GM12878 (cell line): ENCODE results near the gene HYDIN. TPM values are rescaled to one million over a fixed set of nuclear protein-coding genes. Genes with fewer than 3 reads are reported as not detected.

Experiments
- BCL11A ChIP-seq: IDR thresholded peaks from 2 replicates; pipeline ENCODE4 v1.6.1; 2011; ENCODE audit warnings: low read depth, low read length
- CBX3 ChIP-seq: fragments of 200-600 bp; sonication (generic); IDR thresholded peaks from 2 replicates; pipeline ENCODE4 v1.6.1; 2016; ENCODE audit warnings: low read depth, borderline replicate concordance
- CHD2 ChIP-seq: IDR thresholded peaks from 2 replicates; pipeline ENCODE4 v1.6.1; 2011; ENCODE audit warnings: low read depth, low read length, improper control_type of control experiment, borderline replicate concordance
- EGR1 ChIP-seq, 2 experiments: IDR thresholded peaks; 1 replicate in 1 of 2; 2 replicates in 1 of 2; pipeline ENCODE4 v1.6.1; 2011 to 2012; ENCODE audit warnings: low read depth in 2 of 2, low read length in 2 of 2, borderline replicate concordance in 1 of 2, mild to moderate bottlenecking in 1 of 2, moderate library complexity in 1 of 2
- EP300 ChIP-seq, 2 experiments: fragments of 150-350 bp in 1 of 2; IDR thresholded peaks; 2 replicates each; pipeline ENCODE4 v1.6.1; 2011 to 2012; ENCODE audit warnings: low read depth in 2 of 2, low read length in 2 of 2, borderline replicate concordance in 1 of 2, improper control_type of control experiment in 1 of 2, inconsistent platforms in 1 of 2; ENCODE audit not compliant: control insufficient read depth in 1 of 2
- FOS ChIP-seq: IDR thresholded peaks from 3 replicates; pipeline ENCODE4 v1.6.1; 2011; ENCODE audit warnings: borderline replicate concordance; ENCODE audit not compliant: insufficient read length; ENCODE audit errors: extremely low read depth
- FOXK2 ChIP-seq: fragments of 450-650 bp; IDR thresholded peaks from 2 replicates; pipeline ENCODE4 v1.6.1; 2017; ENCODE audit warnings: mild to moderate bottlenecking, moderate library complexity
- JUNB ChIP-seq: IDR thresholded peaks from 2 replicates; pipeline ENCODE4 v1.6.1; 2016; ENCODE audit warnings: antibody characterized with exemption, mild to moderate bottlenecking
- KAT2A ChIP-seq: conservative IDR thresholded peaks from 2 replicates; pipeline ENCODE4 v1.6.1; 2011; ENCODE audit warnings: low read depth, low read length; ENCODE audit not compliant: control insufficient read depth
- KLF5 ChIP-seq: fragments of 450-650 bp; IDR thresholded peaks from 2 replicates; pipeline ENCODE4 v1.6.1; 2014; ENCODE audit warnings: mild to moderate bottlenecking; ENCODE audit not compliant: partially characterized antibody
- MYB ChIP-seq: fragments of 150-350 bp; IDR thresholded peaks from 2 replicates; pipeline ENCODE4 v1.6.1; 2014; ENCODE audit warnings: mild to moderate bottlenecking, low read depth, low read length, borderline replicate concordance
- MYC ChIP-seq: IDR thresholded peaks from 2 replicates; pipeline ENCODE4 v1.6.1; 2011; ENCODE audit warnings: mild to moderate bottlenecking, low read length, moderate library complexity, inconsistent platforms; ENCODE audit not compliant: insufficient read depth, insufficient replicate concordance, insufficient read length, severe bottlenecking
- NFIC ChIP-seq: IDR thresholded peaks from 2 replicates; pipeline ENCODE4 v1.6.1; 2012; ENCODE audit warnings: low read depth, mild to moderate bottlenecking, inconsistent platforms, low read length, moderate library complexity
- PAX5 ChIP-seq: IDR thresholded peaks from 2 replicates; pipeline ENCODE4 v1.6.1; 2011; ENCODE audit warnings: low read depth, low read length, borderline replicate concordance
- RB1 ChIP-seq: fragments of 450-650 bp; formaldehyde crosslinking; IDR thresholded peaks from 2 replicates; pipeline ENCODE4 v1.6.1; 2017; ENCODE audit warnings: mild to moderate bottlenecking, borderline replicate concordance
- RBBP5 ChIP-seq: fragments of 200-600 bp; sonication (generic); conservative IDR thresholded peaks from 2 replicates; pipeline ENCODE4 v1.6.1; 2016
- SIX5 ChIP-seq: IDR thresholded peaks from 2 replicates; pipeline ENCODE4 v1.6.1; 2011; ENCODE audit warnings: mild to moderate bottlenecking, low read depth, low read length, moderate library complexity; ENCODE audit not compliant: severe bottlenecking
- SMARCA5 ChIP-seq: fragments of 450-650 bp; IDR thresholded peaks from 2 replicates; pipeline ENCODE4 v1.6.1; 2017; ENCODE audit warnings: mild to moderate bottlenecking
- SREBF1 ChIP-seq: IDR thresholded peaks from 2 replicates; pipeline ENCODE4 v1.6.1; 2012; ENCODE audit warnings: mild to moderate bottlenecking, low read length
- TARDBP ChIP-seq: IDR thresholded peaks from 2 replicates; pipeline ENCODE4 v1.6.1; 2016; ENCODE audit warnings: borderline replicate concordance
- YBX1 ChIP-seq: fragments of 450-650 bp; IDR thresholded peaks from 2 replicates; pipeline ENCODE4 v1.6.1; 2016; ENCODE audit warnings: antibody characterized with exemption
- ZBED1 ChIP-seq: IDR thresholded peaks from 2 replicates; pipeline ENCODE4 v1.6.1; 2016; ENCODE audit warnings: borderline replicate concordance
- ZNF217 ChIP-seq: fragments of 450-650 bp; IDR thresholded peaks from 2 replicates; pipeline ENCODE4 v1.6.1; 2017; ENCODE audit warnings: antibody characterized with exemption, mild to moderate bottlenecking
- ZNF622 ChIP-seq: fragments of 450-650 bp; IDR thresholded peaks from 2 replicates; pipeline ENCODE4 v1.6.1; 2017; ENCODE audit warnings: mild to moderate bottlenecking, inconsistent platforms
- polyA plus RNA-seq, 11 experiments: library from polyadenylated mRNA; depleted of rRNA in 4 of 11; unstranded in 6 of 11; stranded (reverse) in 5 of 11; fragments of >200 nt; fragmentation: Nextera tagmentation in 4 of 11; fragmentation: Illumina TruSeq in 1 of 11; extraction: Ambion mirVana in 4 of 11; extraction: Trizol in 1 of 11; gene quantifications; 1 replicate in 1 of 11; 2 replicates in 10 of 11; pipeline versions ENCODE4 v1.2.1 to v1.2.3, GENCODE V29; 2011 to 2016; ENCODE audit warnings: inconsistent platforms in 2 of 11, missing spikeins in 2 of 11, low read depth in 1 of 11
- total RNA-seq, 4 experiments: library from RNA; depleted of rRNA in 3 of 4; stranded (reverse); fragments of >200 nt in 3 of 4; fragmentation: Illumina TruSeq in 1 of 4; extraction: Trizol in 1 of 4; gene quantifications; 2 replicates each; pipeline versions ENCODE4 v1.2.1 to v1.2.3, GENCODE V29; 2013 to 2021
- TF ChIP-seq, protein P1 (sequence below): IDR thresholded peaks from 2 replicates; pipeline ENCODE4 v1.6.1; 2011; ENCODE audit warnings: mild to moderate bottlenecking, low read depth, low read length, moderate library complexity; ENCODE audit not compliant: insufficient replicate concordance
- TF ChIP-seq, protein P2 (sequence below): fragments of 450-650 bp; IDR thresholded peaks from 2 replicates; pipeline ENCODE4 v1.6.1; 2016; ENCODE audit warnings: mild to moderate bottlenecking, moderate library complexity, borderline replicate concordance
- TF ChIP-seq, protein P3 (sequence below): IDR thresholded peaks from 2 replicates; pipeline ENCODE4 v1.6.1; 2012; ENCODE audit warnings: low read depth, low read length, improper control_type of control experiment

HYDIN gene
- total and polyA plus RNA-seq, 10 of the 15 experiments (the other 5 are each of a cell fraction or from before 2014, with no cell fraction given), result 0.01 to 0.30 (median 0.10) TPM; not detected in 7

DNA sequence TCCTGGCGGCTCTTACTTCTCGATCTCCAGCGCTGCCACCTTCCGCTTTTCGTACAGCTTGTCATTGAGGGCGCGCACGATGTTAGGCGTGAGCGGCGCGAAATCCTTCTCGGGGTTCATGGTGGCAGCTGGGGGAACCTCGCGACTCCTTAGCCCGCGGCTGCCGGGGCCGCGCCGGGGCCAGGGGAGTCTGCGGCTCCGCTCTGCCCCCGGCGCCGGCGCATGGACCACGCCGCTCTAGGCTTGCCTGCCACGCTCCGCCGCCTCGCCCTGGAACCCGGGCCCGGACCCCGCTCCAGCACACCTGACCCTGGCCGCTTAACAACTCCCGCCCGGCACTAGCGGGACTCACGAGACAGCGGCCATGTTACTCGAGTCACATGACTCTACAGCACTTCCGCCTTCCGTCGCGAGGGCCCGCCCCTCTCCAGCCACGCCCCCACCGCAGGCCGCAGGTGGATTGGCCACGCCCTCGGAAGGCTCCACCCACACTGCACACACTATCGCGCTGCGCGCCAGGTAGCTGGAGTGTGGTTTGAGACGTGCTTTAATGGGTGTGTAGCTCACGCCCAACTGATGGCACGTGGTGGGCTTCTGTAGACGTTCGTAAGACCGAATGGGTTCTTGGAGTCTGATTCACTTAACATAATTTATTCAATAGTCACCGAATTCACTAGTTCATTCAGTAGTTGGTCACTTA is 429.6 kb downstream of the HYDIN start, which contains the start of gene VAC14 (continued):
- TF ChIP-seq, protein P1, sequence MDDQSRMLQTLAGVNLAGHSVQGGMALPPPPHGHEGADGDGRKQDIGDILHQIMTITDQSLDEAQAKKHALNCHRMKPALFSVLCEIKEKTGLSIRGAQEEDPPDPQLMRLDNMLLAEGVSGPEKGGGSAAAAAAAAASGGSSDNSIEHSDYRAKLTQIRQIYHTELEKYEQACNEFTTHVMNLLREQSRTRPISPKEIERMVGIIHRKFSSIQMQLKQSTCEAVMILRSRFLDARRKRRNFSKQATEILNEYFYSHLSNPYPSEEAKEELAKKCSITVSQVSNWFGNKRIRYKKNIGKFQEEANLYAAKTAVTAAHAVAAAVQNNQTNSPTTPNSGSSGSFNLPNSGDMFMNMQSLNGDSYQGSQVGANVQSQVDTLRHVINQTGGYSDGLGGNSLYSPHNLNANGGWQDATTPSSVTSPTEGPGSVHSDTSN, result peak; percentile 1
- TF ChIP-seq SREBF1 (no peak), CBX3 (no peak), RBBP5 (no peak), ZNF622 (no peak), NFIC (no peak), RB1 (0 out of 2 replicates have a peak, but pooled peaks have one; percentile 59), TARDBP (peak; percentile 63; the same call in 1 of the 2 replicates), KAT2A (no peak), FOS (no peak), JUNB (no peak), YBX1 (no peak), MYB (no peak), SMARCA5 (no peak), ZNF217 (0 out of 2 replicates have a peak, but pooled peaks have one; percentile 45), SIX5 (peak; percentile 31), MYC (peak; percentile 44), PAX5 (0 out of 2 replicates have a peak, but pooled peaks have one; percentile 47), FOXK2 (peak; percentile 65; the same call in 1 of the 2 replicates), EP300 (IDR thresholded peaks at IDR 0.05; ENCODE audit: borderline replicate concordance in 1 of 2, control insufficient read depth in 1 of 2, low read depth in 2 of 2, low read length in 2 of 2) (no peak), EGR1 (IDR thresholded peaks at IDR 0.05; ENCODE audit: borderline replicate concordance in 1 of 2, low read depth in 2 of 2, low read length in 2 of 2) (peak in 1 of 2 experiments; percentile 30; a peak in 1 of 3 replicates), ZBED1 (no peak), BCL11A (no peak), CHD2 (peak; percentile 77; the same call in 1 of the 2 replicates), KLF5 (peak; percentile 65)
- TF ChIP-seq, protein P2, sequence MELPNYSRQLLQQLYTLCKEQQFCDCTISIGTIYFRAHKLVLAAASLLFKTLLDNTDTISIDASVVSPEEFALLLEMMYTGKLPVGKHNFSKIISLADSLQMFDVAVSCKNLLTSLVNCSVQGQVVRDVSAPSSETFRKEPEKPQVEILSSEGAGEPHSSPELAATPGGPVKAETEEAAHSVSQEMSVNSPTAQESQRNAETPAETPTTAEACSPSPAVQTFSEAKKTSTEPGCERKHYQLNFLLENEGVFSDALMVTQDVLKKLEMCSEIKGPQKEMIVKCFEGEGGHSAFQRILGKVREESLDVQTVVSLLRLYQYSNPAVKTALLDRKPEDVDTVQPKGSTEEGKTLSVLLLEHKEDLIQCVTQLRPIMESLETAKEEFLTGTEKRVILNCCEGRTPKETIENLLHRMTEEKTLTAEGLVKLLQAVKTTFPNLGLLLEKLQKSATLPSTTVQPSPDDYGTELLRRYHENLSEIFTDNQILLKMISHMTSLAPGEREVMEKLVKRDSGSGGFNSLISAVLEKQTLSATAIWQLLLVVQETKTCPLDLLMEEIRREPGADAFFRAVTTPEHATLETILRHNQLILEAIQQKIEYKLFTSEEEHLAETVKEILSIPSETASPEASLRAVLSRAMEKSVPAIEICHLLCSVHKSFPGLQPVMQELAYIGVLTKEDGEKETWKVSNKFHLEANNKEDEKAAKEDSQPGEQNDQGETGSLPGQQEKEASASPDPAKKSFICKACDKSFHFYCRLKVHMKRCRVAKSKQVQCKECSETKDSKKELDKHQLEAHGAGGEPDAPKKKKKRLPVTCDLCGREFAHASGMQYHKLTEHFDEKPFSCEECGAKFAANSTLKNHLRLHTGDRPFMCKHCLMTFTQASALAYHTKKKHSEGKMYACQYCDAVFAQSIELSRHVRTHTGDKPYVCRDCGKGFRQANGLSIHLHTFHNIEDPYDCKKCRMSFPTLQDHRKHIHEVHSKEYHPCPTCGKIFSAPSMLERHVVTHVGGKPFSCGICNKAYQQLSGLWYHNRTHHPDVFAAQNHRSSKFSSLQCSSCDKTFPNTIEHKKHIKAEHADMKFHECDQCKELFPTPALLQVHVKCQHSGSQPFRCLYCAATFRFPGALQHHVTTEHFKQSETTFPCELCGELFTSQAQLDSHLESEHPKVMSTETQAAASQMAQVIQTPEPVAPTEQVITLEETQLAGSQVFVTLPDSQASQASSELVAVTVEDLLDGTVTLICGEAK, result peak; percentile 55; the same call in 1 of the 2 replicates
- TF ChIP-seq, protein P3, sequence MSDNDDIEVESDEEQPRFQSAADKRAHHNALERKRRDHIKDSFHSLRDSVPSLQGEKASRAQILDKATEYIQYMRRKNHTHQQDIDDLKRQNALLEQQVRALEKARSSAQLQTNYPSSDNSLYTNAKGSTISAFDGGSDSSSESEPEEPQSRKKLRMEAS, result peak; percentile 88
